Gastrocnemius medialis (tissue), 4 donors: ENCODE results near the gene DDA1. TPM values are rescaled to one million over a fixed set of nuclear protein-coding genes. Genes with fewer than 3 reads are reported as not detected.
A peak's percentile ranks its signal among the peaks of the same experiment; 100 is the strongest.

Source experiments
- ATAC-seq, 2 donors: fragments of 150-250 bp; one replicate each; pipeline ENCODE4 v1.9.1; 2016
- DNase-seq, 2 donors: peaks; one replicate each; pipeline ENCODE4 v3.0.0-alpha.2; 2019
- H3K27ac ChIP-seq, 4 donors: fragments of 200-600 bp; sonication (generic); 1 replicate in 1 of 4; 2 replicates in 3 of 4; pipeline ENCODE4 v1.5.1; 2016 to 2018; ENCODE audit warnings: mild to moderate bottlenecking in 2 of 4, moderate library complexity in 1 of 4
- H3K27me3 ChIP-seq, 3 donors: fragments of 200-600 bp; sonication (generic) in 2 of 3; 1 replicate in 1 of 3; 2 replicates in 2 of 3; pipeline versions ENCODE4 v1.5.1 to v1.6.0; 2016 to 2019; ENCODE audit warnings: mild to moderate bottlenecking in 1 of 3, moderate library complexity in 1 of 3
- H3K36me3 ChIP-seq, 2 donors: fragments of 200-600 bp; sonication (generic) in 1 of 2; one replicate each; pipeline ENCODE4 v1.5.1; 2017 to 2018
- H3K4me1 ChIP-seq, 2 donors: fragments of 200-600 bp; sonication (generic) in 1 of 2; one replicate each; pipeline ENCODE4 v1.5.1; 2016 to 2017; ENCODE audit warnings: mild to moderate bottlenecking in 2 of 2
- H3K4me3 ChIP-seq, 4 donors: fragments of 200-600 bp; sonication (generic) in 3 of 4; 1 replicate in 1 of 4; 2 replicates in 3 of 4; pipeline ENCODE4 v1.5.1; 2016 to 2019; ENCODE audit warnings: mild to moderate bottlenecking in 2 of 4
- H3K9me3 ChIP-seq, 3 donors: fragments of 200-600 bp; sonication (generic) in 2 of 3; 1 replicate in 1 of 3; 2 replicates in 2 of 3; pipeline ENCODE4 v1.5.1; 2016 to 2019
- CTCF ChIP-seq, 5 experiments: fragments of 450-650 bp in 3 of 5; fragments of 200-600 bp in 2 of 5; sonication (generic) in 2 of 5; IDR thresholded peaks in 4 of 5; conservative IDR thresholded peaks in 1 of 5; 1 replicate in 4 of 5; 2 replicates in 1 of 5; pipeline ENCODE4 v1.5.1; 2016 to 2019; ENCODE audit warnings: antibody characterized with exemption in 5 of 5, mild to moderate bottlenecking in 3 of 5, moderate library complexity in 3 of 5
- POLR2A ChIP-seq, 2 donors: fragments of 450-650 bp; IDR thresholded peaks; one replicate each; pipeline ENCODE4 v1.6.1; 2017; ENCODE audit warnings: antibody characterized with exemption in 2 of 2, mild to moderate bottlenecking in 2 of 2, moderate library complexity in 2 of 2
- in situ Hi-C, 4 donors: fragments of 200-750 bp; cut with MboI; loops; one replicate each; pipeline versions ENCODE4 v1.15.0 to v1.8.0; 2017; ENCODE audit warnings: low sequenced_read_pairs in 4 of 4
- intact Hi-C: fragments of 100-400 bp; cut with DNase I; formaldehyde crosslinking; loops from one replicate; pipeline ENCODE4 v1.15.1; 2023; ENCODE audit warnings: low total_unique reads
- total RNA-seq, 4 donors: library from RNA; depleted of rRNA; stranded (reverse); fragments of >200 nt; gene quantifications; one replicate each; pipeline versions ENCODE4 v1.1.0 to v1.2.3, GENCODE V29; 2016

DDA1 gene
- total RNA-seq = 10 to 100 TPM; 18.7 to 40.0 (median 27.0) TPM

DNA sequence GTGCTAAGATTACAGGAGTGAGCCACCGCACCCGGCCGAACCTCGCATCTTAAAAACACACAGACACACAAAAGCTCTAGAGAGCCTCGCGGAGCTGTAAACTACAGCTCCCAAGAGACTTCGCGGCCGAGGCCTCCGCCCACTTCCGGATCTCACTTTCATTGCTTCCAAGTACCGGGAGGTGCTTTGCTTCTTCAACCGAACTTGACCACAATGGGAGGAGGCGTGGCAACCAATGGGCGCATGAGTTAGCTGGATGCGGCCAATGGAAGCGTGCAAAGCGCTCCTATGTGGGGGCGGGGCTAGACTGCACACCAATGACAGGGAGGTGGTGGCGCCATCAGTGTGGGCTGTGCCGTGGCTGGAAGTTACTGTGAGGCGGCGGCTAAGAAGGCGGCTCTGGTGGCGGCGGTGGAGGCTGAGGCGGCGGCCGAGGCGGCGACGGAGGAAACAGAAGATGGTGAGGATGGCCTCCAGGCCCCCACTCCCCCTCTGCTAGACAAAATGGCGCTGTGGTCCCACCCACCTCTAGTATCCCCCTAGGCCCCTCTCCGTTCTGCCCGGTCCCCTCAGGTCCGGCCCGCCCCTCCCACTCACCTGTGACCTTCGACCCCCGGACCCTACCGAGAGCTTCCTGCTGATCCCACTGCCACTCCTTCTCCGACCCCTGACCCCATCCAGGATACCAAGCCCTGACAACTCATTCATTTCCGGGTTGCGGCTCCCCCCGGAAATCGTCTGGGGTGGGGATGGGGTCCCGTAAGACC is at the start of gene DDA1:
Gene DDA1, plus strand, starts transcription at position 366 of the 767 bp plus-strand sequence. Its CDS starts 92 bp downstream, at position 458.
- intact Hi-C loops (loop anchor here (1.0 kb wide), 2 partner anchors 28 to 160 kb away; partner anchors contain the start of gene GTPBP3), in situ Hi-C loops (no loop called here)
- peak; percentile 100 for DNase-seq
- Histone ChIP-seq H3K27ac (peak within 1 kb of the TSS; percentile 82 to 90 (median 86)), H3K36me3 (peaks cover 0 to 6% of the 10 kb centered on the region in 2 donors), H3K27me3 (no peaks in the 10 kb centered on the region), H3K4me1 (peaks cover 32 to 35% of the 10 kb centered on the region in 2 donors), H3K4me3 (peak within 1 kb of the TSS; percentile 74 to 99 (median 94)), H3K9me3 (no peaks in the 10 kb centered on the region)
- peak; percentile 87 to 93 for ATAC-seq
- TF ChIP-seq CTCF (IDR thresholded peaks at IDR 0.05 in 4 of 5, conservative IDR thresholded peaks at IDR 0.05 in 1 of 5) (no peak), POLR2A (IDR thresholded peaks at IDR 0.05) (peak; percentile 66 to 71)

DNA sequence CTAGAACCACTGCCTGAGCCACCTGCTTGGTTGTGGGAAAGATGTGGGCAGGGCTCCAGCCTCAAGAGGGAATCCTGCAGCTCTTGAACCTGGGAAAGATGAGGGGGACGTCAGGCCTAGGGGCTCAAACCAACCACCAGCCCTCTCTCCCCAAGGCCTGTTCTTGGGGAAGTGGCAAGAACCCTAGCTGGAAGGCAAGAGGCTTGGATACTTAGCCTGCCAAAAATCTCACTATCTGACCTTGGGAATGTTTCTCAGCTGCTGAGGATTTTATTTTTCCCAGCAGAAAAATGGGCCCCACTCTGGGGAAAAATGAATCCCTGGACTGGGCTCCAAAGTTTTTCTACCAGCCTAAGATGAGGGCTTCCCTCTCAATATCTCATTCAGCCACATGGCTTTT is 49.4 kb upstream of the DDA1 start:
- intact Hi-C loops = no loop called here
- TF ChIP-seq CTCF (IDR thresholded peaks at IDR 0.05 in 4 of 5, conservative IDR thresholded peaks at IDR 0.05 in 1 of 5) (no peak), POLR2A (IDR thresholded peaks at IDR 0.05) (no peak)

DNA sequence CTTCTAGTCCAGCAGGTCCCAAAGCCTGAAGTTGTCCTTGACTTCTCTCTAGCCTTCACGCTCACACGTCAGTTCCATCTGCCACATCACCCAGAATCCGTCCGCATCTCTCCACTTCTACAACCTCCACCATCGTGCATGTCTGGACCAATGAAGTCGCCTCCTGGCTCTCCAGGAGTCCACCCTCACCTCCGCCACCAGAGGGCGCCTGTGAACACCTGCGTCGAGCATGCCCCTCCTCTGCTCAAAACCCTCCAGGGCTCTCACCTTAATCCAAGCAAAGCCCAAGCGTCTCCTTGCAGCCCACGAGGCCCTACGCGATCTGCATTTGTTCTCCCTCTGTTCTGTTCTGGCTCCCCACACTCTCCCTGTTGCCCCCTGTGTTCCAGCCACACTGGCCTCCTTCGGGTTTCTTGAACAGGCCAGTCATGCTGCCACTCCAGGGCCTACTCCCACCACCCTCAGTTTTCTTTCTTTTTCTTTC is 48.5 kb upstream of the DDA1 start:
- H3K36me3 ChIP-seq = no peaks in the 10 kb centered on the region
- H3K4me3 ChIP-seq = no peak overlapping the region
- ATAC-seq (peak; percentile 92 to 98), DNase-seq (peak; percentile 57 to 77)
- H3K27me3 ChIP-seq = no peaks in the 10 kb centered on the region
- no peaks in the 10 kb centered on the region for H3K9me3 ChIP-seq
- intact Hi-C loops = loop anchor here (1.0 kb wide), 2 partner anchors 21 to 42 kb away; partner anchors contain the start of gene ABHD8
- H3K4me1 ChIP-seq = no peaks in the 10 kb centered on the region
- TF ChIP-seq CTCF (IDR thresholded peaks at IDR 0.05 in 4 of 5, conservative IDR thresholded peaks at IDR 0.05 in 1 of 5) (peak; percentile 76 to 94 (median 88)), POLR2A (IDR thresholded peaks at IDR 0.05) (no peak)
- H3K27ac ChIP-seq = no peak overlapping the region
- in situ Hi-C loops = no loop called here

More for the DNA sequence above, 49.4 kb upstream of the DDA1 start:
- Histone ChIP-seq H3K4me3 (no peak overlapping the region), H3K27me3 (no peaks in the 10 kb centered on the region), H3K9me3 (no peaks in the 10 kb centered on the region), H3K27ac (no peak overlapping the region), H3K36me3 (no peaks in the 10 kb centered on the region), H3K4me1 (no peaks in the 10 kb centered on the region)
- no peak for ATAC-seq
- no peak for DNase-seq
- in situ Hi-C loops = no loop called here

GRCh38 chr19:17262557-17262956 is 46.8 kb upstream of the DDA1 start:
- Histone ChIP-seq H3K9me3 (no peaks in the 10 kb centered on the region), H3K4me3 (peak overlapping the region in 2 of 4 donors; percentile 24 to 57), H3K36me3 (no peaks in the 10 kb centered on the region), H3K4me1 (no peaks in the 10 kb centered on the region), H3K27ac (peak overlapping the region in 2 of 4 donors; percentile 8 to 70), H3K27me3 (no peaks in the 10 kb centered on the region)
- DNase-seq (no peak), ATAC-seq (no peak)
- no peak for TF ChIP-seq CTCF (IDR thresholded peaks at IDR 0.05 in 4 of 5, conservative IDR thresholded peaks at IDR 0.05 in 1 of 5)
- no peak for TF ChIP-seq POLR2A (IDR thresholded peaks at IDR 0.05)
- in situ Hi-C loops = no loop called here
- intact Hi-C loops = no loop called here
